Measurements from ENCODE around the gene GRM2.

DNA sequence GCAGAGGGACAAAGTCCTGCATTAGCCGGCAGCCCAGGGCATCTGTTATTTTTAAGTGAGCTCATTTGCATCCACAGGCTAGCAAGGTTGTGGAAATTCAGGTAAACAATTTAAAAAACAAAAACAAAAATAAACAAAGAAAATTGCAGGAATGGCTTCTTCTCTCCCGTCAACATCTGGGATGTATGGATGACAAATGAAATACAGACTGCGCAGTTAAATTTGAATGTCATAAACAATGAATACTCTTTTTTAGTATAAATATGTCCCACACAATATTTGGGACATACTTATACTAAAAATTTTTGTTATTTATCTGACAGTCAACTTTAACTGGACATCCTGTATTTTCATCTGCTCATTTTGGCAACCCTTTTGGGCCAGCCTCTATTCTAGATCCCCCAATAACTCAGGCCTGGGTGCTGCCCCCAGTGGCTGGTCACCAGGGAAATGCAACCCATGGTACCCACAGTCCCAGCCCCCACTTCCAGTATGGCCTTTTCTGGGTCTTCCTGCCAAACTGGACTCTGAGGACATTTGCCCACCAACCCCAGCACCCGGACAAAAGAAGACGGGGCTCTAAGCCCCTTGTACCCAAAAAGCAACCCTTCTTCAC, 12.7 kb downstream of the GRM2 start:
- TF ChIP-seq POLR2A (IDR thresholded peaks at IDR 0.05; ENCODE audit: low read depth, low read length), result no peak
- TF ChIP-seq SPI1 (IDR thresholded peaks at IDR 0.05; ENCODE audit: low read depth, low read length), result no peak
